GM19395 (cell line): ENCODE results near the gene HERC5.
"Not testable (repeated sequence)": the region's sequence is repeated elsewhere in the genome, so short reads cannot be mapped to it uniquely, and the experiment has no call there.

Source experiments
- ATAC-seq: cut with Tn5 transposase; IDR thresholded peaks from one replicate; pipeline ENCODE4 v1.9.1; 2021; ENCODE audit warnings: mild to moderate bottlenecking, moderate library complexity; ENCODE audit not compliant: unreplicated experiment

HERC5 gene

GRCh38 chr4:88517825-88518224 is 60.9 kb downstream of the HERC5 start:
- ATAC-seq: no peak

GRCh38 chr4:88518911-88519310 is 62.0 kb downstream of the HERC5 start:
- no peak for ATAC-seq

GRCh38 chr4:88522702-88523324 is 65.9 kb downstream of the HERC5 start:
- peak; percentile 24 for ATAC-seq

GRCh38 chr4:88523325-88524129 is 66.6 kb downstream of the HERC5 start, which contains the start of gene PYURF:
Gene PYURF (minus strand): TSS chr4:88523776. CDS start chr4:88523700, 76 bp downstream.
- ATAC-seq: peak; percentile 81

- no peak for ATAC-seq
Observed at GRCh38 chr4:88524171-88524570, 67.3 kb downstream of the HERC5 start.

- ATAC-seq: no peak
Observed at GRCh38 chr4:88526221-88526815, 69.4 kb downstream of the HERC5 start.

GRCh38 chr4:88527787-88528186 is 70.9 kb downstream of the HERC5 start:
- ATAC-seq: peak; percentile 22

- no peak for ATAC-seq
Observed at GRCh38 chr4:88528861-88529260, 71.9 kb downstream of the HERC5 start.

- no peak for ATAC-seq
Observed at GRCh38 chr4:88531549-88531948, 74.6 kb downstream of the HERC5 start.

- no peak for ATAC-seq
Observed at GRCh38 chr4:88533088-88533790, 76.3 kb downstream of the HERC5 start.

- ATAC-seq: no peak
Observed at GRCh38 chr4:88533937-88534750, 77.2 kb downstream of the HERC5 start.

- ATAC-seq: no peak
Observed at GRCh38 chr4:88535090-88535755, 78.3 kb downstream of the HERC5 start.

- ATAC-seq: no peak
Observed at GRCh38 chr4:88537709-88538108, 80.8 kb downstream of the HERC5 start.

- ATAC-seq: not testable (repeated sequence)
Observed at GRCh38 chr4:88539322-88540068, 82.6 kb downstream of the HERC5 start.

GRCh38 chr4:88549815-88550214 is 92.9 kb downstream of the HERC5 start:
- no peak for ATAC-seq
